Body of pancreas (tissue), 4 donors: Measurements from ENCODE around the gene IGFBP7. TPM values are rescaled to one million over a fixed set of nuclear protein-coding genes. Genes with fewer than 3 reads are reported as not detected.

Experiments used
- ATAC-seq: fragments of 150-250 bp; one replicate; pipeline ENCODE4 v1.9.1; 2016
- DNase-seq, 4 donors: peaks; one replicate each; pipeline ENCODE4 v3.0.0-alpha.2; 2019
- H3K27ac ChIP-seq, 4 donors: fragments of 200-600 bp; sonication (generic); 1 replicate in 3 of 4; 2 replicates in 1 of 4; pipeline versions ENCODE4 v1.5.1 to v1.6.1; 2016 to 2019; ENCODE audit warnings: mild to moderate bottlenecking in 1 of 4, mixed read lengths in 1 of 4, moderate library complexity in 1 of 4
- H3K27me3 ChIP-seq, 2 donors: fragments of 200-600 bp; sonication (generic); one replicate each; pipeline ENCODE4 v1.6.0; 2016; ENCODE audit warnings: mild to moderate bottlenecking in 1 of 2
- H3K36me3 ChIP-seq, 2 donors: fragments of 200-600 bp; sonication (generic); replicated peaks in 1 of 2; 2 replicates each; pipeline ENCODE4 v1.5.1; 2016; ENCODE audit warnings: low read depth in 2 of 2; ENCODE audit not compliant: insufficient read depth in 1 of 2
- H3K4me1 ChIP-seq: fragments of 200-600 bp; sonication (generic); one replicate; pipeline ENCODE4 v1.6.0; 2016
- H3K4me3 ChIP-seq, 2 donors: fragments of 200-600 bp; sonication (generic); 1 replicate in 1 of 2; 2 replicates in 1 of 2; pipeline ENCODE4 v1.5.1; 2016 to 2019
- H3K9me3 ChIP-seq, 3 donors: fragments of 200-600 bp; sonication (generic); 1 replicate in 2 of 3; 2 replicates in 1 of 3; pipeline ENCODE4 v1.5.1; 2016
- POLR2A ChIP-seq, 3 donors: fragments of 450-650 bp; IDR thresholded peaks; one replicate each; pipeline ENCODE4 v1.6.1; 2016; ENCODE audit warnings: antibody characterized with exemption in 3 of 3, mild to moderate bottlenecking in 2 of 3
- WGBS, 2 donors: methylation state at CpG; one replicate each; pipeline ENCODE4 v1.1.5; 2017; 5-methylcytosine and 5-hydroxymethylcytosine counted together
- intact Hi-C: fragments of 100-400 bp; cut with DNase I; formaldehyde crosslinking; loops from one replicate; pipeline ENCODE4 v1.15.1; 2023
- total RNA-seq, 2 donors: library from RNA; depleted of rRNA; stranded (reverse); fragments of >200 nt; gene quantifications; one replicate each; pipeline ENCODE4 v1.1.0, GENCODE V29; 2016
- TF ChIP-seq, protein P1 (sequence below), 7 experiments: fragments of 450-650 bp in 4 of 7; fragments of 200-600 bp in 3 of 7; sonication (generic) in 3 of 7; IDR thresholded peaks; one replicate each; pipeline ENCODE4 v1.5.1; 2016 to 2019; ENCODE audit warnings: antibody characterized with exemption in 7 of 7

Gene IGFBP7
- total RNA-seq, 2 donors from 2014 or later, result 758 to 1,249 TPM

DNA sequence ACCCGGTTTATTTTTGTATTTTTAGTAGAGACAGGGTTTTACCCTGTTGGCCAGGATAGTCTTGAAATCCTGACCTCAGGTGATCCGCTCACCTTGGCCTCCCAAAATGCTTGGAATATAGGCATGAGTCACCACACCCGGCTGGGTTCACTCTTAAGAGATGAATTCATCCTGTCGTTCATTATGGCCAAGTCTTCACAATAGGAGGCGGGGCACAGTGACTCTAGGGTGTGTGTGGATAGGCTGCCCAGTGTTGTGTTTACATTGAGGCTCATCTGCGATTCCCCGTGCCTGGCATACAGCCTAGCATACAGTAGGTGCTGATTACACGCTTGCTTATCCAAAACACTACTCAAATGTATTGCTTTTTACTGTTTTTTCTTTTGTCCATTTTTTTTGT is 41.3 kb upstream of the IGFBP7 start:
- ATAC-seq (no peak), DNase-seq (no peak)
- intact Hi-C loops, result no loop called here
- no peaks in the 10 kb centered on the region for H3K9me3 ChIP-seq
- no peak overlapping the region for H3K27ac ChIP-seq
- no peak overlapping the region for H3K4me3 ChIP-seq
- no peaks in the 10 kb centered on the region for H3K36me3 ChIP-seq
- peaks cover 9% of the 10 kb centered on the region for H3K4me1 ChIP-seq
- WGBS, 2 donors, result 69 to 79% methylated on average over 8 of the region's 8 CpGs
- H3K27me3 ChIP-seq, result no peaks in the 10 kb centered on the region
- TF ChIP-seq, protein P1, sequence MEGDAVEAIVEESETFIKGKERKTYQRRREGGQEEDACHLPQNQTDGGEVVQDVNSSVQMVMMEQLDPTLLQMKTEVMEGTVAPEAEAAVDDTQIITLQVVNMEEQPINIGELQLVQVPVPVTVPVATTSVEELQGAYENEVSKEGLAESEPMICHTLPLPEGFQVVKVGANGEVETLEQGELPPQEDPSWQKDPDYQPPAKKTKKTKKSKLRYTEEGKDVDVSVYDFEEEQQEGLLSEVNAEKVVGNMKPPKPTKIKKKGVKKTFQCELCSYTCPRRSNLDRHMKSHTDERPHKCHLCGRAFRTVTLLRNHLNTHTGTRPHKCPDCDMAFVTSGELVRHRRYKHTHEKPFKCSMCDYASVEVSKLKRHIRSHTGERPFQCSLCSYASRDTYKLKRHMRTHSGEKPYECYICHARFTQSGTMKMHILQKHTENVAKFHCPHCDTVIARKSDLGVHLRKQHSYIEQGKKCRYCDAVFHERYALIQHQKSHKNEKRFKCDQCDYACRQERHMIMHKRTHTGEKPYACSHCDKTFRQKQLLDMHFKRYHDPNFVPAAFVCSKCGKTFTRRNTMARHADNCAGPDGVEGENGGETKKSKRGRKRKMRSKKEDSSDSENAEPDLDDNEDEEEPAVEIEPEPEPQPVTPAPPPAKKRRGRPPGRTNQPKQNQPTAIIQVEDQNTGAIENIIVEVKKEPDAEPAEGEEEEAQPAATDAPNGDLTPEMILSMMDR (IDR thresholded peaks at IDR 0.05), result no peak
- no peak for TF ChIP-seq POLR2A (IDR thresholded peaks at IDR 0.05)

DNA sequence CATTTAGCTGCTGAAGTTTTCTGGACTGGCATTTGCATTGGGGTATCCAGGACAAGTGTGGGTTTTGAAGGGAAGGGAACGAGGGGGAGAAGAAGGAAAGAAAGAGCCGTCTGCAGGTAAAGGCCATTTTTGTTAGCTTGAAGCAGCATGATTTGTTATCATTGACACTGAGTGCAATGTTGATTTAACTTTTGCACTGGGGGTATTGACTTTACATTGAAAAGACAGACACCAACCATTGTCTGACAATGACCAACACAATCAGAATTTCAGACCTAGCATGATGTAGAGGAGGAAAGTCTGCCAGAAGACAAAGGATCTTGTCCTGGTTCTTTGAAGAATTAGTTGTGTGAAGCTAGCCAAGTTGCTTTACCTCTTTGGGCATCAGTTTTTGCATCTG is 39.6 kb upstream of the IGFBP7 start:
- intact Hi-C loops, result no loop called here
- Histone ChIP-seq H3K4me1 (peaks cover 9% of the 10 kb centered on the region), H3K27me3 (no peaks in the 10 kb centered on the region), H3K36me3 (no peaks in the 10 kb centered on the region), H3K9me3 (no peaks in the 10 kb centered on the region), H3K4me3 (no peak overlapping the region), H3K27ac (no peak overlapping the region)
- DNase-seq (no peak), ATAC-seq (no peak)
- WGBS, 2 donors, result 28 to 37% methylated on average over 2 of the region's 2 CpGs
- TF ChIP-seq, protein P1 (IDR thresholded peaks at IDR 0.05), result no peak
- no peak for TF ChIP-seq POLR2A (IDR thresholded peaks at IDR 0.05)

DNA sequence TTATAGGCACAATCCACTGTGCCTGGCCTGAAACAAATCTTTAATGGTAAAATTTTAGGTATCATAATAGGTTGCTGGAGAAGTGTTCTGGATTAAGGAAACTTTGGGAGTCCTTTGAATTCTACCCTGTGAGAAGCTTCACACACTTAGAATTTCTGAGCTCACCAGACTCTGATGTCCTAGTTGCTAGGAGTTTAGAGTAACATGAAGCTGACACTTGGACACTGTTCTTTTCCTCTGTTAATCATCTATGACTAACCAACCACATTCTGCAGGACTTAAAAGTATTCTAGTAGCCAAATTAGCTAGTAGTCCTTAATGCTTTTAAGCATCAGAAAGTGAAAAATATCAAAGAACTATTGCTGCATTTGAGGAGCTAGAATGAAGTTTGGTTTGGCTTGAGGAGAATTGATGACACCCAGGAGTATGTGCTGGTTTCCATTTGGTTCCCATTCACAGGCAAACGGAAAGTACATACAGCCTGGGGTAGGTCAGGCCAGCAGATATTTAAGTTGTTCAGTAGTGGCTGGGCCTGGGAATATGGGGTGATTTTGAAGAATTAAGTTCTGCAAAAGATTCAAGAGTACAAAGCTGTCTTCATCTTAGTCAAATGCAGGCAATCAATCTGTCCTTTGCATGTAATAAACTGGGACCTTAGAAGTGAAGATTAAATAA is 38.8 kb upstream of the IGFBP7 start:
- intact Hi-C loops, result no loop called here
- ATAC-seq, result no peak
- DNase-seq, result no peak

DNA sequence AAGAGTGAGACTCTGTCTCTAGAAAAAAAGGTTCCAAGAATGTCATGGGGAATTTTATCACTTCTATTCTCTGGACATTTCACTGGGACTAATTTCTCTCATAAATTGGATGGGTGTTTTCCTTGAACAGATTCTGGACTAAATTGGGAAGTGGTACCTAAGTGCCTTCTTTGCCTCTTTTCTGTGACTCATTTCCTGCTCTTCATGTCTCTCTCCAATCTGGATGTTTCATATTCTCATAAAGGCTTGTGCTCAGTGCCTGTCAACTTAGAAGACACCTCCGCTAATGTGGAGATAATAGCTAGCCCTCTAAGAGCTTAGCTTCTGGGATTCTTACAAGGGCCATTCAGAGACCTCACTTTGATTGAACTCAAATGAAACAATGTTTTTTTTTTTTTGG is 38.0 kb upstream of the IGFBP7 start:
- H3K4me1 ChIP-seq, result peaks cover 9% of the 10 kb centered on the region
- peak overlapping the region in 1 of 4 donors; percentile 28 for H3K27ac ChIP-seq
- DNase-seq (no peak), ATAC-seq (no peak)
- no peak overlapping the region for H3K4me3 ChIP-seq
- TF ChIP-seq POLR2A (IDR thresholded peaks at IDR 0.05), result no peak
- TF ChIP-seq, protein P1 (IDR thresholded peaks at IDR 0.05), result no peak
- H3K36me3 ChIP-seq, result no peaks in the 10 kb centered on the region
- WGBS, 2 donors, result 94% methylated on average over 1 of the region's 1 CpG
- no peaks in the 10 kb centered on the region for H3K27me3 ChIP-seq
- intact Hi-C loops, result no loop called here
- H3K9me3 ChIP-seq, result no peaks in the 10 kb centered on the region

More for the DNA sequence above, 38.8 kb upstream of the IGFBP7 start:
- peak overlapping the region in 1 of 4 donors; percentile 28 for H3K27ac ChIP-seq
- TF ChIP-seq, protein P1 (IDR thresholded peaks at IDR 0.05), result no peak
- TF ChIP-seq POLR2A (IDR thresholded peaks at IDR 0.05), result no peak
- H3K27me3 ChIP-seq, result no peaks in the 10 kb centered on the region
- no peaks in the 10 kb centered on the region for H3K9me3 ChIP-seq
- no peaks in the 10 kb centered on the region for H3K36me3 ChIP-seq
- WGBS, 2 donors, result 32 to 41% methylated on average over 1 of the region's 1 CpG
- H3K4me3 ChIP-seq, result no peak overlapping the region
- H3K4me1 ChIP-seq, result peaks cover 9% of the 10 kb centered on the region
